Measurements from ENCODE around the gene RBMS3.

GRCh38 chr3:29427266-29428103 is 146.6 kb downstream of the RBMS3 start:
- TF ChIP-seq POLR2A (IDR thresholded peaks at IDR 0.05; ENCODE audit: low read length) (no peak), GATA1 (IDR thresholded peaks at IDR 0.05; ENCODE audit: low read depth, low read length) (no peak)

Measured in erythroblast (primary cell).